ENCODE results near the gene FBXL19.

DNA sequence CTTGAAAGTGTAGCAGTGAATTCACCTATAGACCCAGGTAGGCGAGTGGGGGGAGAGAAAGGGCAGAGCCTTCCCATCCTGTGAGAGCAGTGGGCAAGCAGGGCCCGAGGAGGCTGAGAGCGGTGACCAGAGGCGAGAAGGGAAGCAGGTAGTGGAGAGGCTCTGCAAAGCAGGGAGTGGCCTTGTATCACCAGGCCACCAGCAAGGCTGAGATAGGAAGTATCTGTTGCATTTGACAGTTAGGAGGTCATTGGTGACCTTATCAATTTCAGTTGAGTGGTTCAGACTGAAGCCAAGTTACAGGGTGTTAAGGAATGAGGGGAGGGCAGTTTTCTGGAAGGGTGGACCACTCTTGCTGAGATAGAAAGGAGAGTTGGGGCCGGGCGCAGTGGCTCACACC lies 51.0 kb downstream of the FBXL19 start:
- TF ChIP-seq POLR2A (IDR thresholded peaks at IDR 0.05; ENCODE audit: low read depth, low read length) (no peak), POLR2AphosphoS5 (IDR thresholded peaks at IDR 0.05; ENCODE audit: low read depth, low read length) (no peak), TAF1 (IDR thresholded peaks at IDR 0.05; ENCODE audit: low read depth, low read length) (no peak), POU2F2 (IDR thresholded peaks at IDR 0.05; ENCODE audit: low read depth, low read length) (no peak), SPI1 (IDR thresholded peaks at IDR 0.05; ENCODE audit: low read depth, low read length) (no peak)
